Activated CD8-positive, alpha-beta memory T cell treated with anti-CD3 and anti-CD28 coated beads, Interleukin-2, amount 50 U/mL, for 24 hours (primary cell): ENCODE data around the gene ZKSCAN7.
"Not testable (repeated sequence)": the region's sequence is repeated elsewhere in the genome, so short reads cannot be mapped to it uniquely, and the experiment has no call there.

Experiments used
- DNase-seq: peaks from one replicate; pipeline ENCODE4 v3.0.0-alpha.2; 2020; ENCODE audit errors: extremely low read depth

Gene ZKSCAN7

DNA sequence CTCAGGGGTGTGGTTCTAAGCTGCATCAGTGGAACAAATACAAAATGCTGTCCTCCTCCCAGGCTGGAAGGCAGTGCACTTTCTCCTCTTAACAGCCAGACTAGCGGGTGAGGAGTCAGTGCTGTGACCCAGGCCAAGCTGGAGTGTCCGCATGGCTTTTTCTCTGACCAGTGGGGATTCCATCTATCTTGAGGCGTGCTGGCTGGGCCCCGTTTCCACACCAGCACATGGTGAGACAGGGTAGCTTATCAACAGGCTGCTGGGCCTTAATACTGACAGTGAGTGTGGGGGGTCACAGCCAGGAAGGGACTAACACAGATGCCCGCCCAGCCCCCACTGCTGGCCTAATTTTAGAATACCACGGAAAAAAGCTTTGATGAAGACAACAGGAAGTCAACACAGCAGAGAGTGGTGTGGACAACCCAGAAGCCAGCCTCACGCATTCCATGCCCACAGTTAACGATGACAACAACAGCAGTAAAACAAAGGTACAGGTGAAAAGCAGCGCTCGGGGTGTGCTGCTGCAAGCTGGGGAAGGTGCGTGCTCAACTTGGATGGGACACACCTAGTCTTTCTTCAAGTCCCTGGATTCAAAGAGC, 22.5 kb downstream of the ZKSCAN7 start:
- not testable (repeated sequence) for DNase-seq

DNA sequence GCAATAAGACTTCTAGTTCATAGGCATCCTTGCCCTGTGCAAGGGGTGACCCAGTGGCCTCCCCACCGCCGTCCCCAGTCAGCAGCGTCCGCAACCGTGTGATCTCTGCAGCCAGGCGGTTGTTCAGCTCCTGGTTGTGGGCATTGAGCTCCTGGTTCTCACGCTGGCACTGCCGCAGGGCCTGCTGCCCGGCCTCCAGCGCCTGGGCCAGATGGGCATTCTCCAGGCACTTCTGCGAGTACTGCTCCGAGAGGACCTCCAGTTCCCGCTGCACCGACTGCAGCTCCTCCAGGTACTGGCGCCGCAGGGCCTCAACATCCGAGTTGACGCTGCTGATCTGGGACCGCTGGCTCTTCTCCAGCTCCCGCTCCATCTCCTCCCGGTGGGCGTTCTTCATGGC, 23.3 kb downstream of the ZKSCAN7 start:
- not testable (repeated sequence) for DNase-seq

DNA sequence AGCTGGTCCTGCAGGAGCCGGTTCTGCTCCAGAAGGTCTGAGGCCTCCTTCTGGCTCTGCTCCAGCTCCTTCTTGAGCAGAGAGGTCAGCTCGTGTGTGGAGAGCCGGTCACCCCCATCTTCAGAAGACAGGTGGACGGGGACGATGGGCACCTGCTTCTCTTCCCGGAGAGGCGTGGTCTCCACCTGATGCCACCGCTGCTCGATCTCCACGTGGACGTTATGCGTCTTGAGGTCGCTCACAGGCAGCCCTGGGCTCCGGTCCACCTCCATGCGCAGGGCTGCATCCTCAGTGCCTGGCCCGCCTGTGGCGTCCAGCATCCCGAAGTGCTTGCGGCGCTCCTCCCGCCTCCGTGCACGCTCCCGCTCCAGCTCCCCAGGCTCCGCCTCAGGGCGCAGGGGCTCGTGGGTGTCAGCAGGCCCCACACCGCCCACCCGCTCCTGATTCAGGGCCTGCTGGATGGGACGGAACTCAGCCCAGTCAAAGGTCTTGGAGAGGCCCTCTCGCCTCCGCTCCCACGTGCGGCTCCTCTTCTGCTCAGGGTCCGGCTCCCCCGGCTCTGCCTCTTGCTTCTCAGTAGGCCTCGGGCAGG, 24.0 kb downstream of the ZKSCAN7 start:
- not testable (repeated sequence) for DNase-seq

DNA sequence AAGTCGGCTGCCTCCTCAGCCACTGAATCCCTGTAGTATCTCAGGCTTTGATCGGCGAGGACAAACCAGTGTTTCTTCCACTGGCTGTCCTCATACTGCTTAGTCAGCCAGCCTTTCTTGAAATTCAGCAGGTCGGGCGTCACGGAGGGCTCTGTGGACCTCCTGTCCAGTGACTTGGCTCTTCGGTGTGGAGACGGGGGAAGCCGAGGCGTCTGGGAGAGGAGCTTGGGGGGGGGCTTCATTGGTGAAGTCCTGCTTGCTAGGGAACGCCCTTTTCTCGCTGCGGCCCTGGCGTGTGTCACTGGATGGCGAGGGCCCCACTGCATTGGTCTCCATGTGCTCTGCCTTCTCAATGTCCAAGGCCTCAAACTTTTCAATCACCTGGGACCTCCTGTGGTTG, 24.8 kb downstream of the ZKSCAN7 start:
- not testable (repeated sequence) for DNase-seq

DNA sequence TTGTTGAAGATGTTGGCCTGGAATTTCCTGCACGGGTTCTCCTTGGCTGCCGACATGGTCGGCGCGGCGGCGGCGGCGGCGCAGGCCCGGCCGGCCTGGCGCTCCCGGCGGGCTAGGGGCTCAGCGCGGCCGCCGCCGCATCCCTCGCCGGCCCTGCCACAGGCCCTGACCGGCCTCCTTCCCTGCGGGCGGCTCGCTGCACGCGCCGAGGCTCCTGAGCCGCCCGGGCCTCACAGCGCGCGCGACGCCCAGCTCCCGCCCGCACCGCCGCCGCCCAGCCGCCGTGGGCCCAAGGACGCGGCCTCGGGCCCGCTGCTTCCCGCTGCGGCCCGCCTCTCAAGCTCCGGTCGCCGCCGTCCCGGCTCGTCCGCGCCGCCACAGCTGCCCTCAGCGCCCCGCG, 26.0 kb downstream of the ZKSCAN7 start:
- DNase-seq: not testable (repeated sequence)

DNA sequence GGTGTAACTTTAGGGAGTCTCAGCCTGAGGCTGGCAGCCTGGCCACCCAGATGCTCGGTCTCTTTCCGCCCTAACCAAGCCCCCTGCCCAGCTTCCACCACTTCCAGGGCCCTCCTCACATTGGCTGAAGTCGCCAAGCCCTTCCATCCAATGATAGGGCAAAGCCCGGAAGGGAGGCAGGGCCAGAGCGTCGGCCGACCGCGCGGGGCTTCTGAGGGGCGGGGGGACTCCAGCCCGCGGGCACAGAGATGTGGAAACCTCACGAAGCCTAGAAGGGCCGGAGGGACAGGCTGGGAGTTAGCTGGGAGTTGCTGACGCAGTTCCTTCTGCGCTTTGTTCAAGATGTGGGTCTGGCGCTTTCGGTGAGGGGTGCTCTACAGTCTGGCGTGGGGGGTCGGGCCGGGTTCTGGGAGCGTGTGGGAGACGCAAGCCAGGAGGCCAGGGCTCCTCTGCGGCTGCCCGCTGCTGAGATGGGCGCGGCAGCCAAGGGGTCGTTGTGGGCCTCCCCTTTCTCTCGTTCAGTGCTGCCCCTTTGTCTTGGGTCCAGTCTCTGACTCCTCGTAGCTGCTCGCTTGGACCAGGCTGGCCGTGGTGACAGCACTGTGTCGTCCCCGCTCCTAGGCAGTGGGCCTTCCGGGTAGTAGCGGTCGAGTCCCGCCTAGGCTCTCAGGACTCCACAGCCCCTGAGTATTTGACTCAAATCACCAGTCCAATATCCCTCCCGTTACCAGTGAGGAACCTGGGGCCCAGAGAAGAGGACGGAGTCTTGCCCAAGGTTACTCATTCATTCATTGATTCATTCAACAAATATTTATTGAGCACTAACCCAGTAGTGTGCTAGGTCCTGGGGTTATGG, 29.9 kb downstream of the ZKSCAN7 start, which contains the start of gene ZNF660:
Gene ZNF660 (plus strand): TSS at position 319 of the 856 bp plus-strand sequence. CDS start 9,230 bp downstream, outside the sequence.
- no peak for DNase-seq

DNA sequence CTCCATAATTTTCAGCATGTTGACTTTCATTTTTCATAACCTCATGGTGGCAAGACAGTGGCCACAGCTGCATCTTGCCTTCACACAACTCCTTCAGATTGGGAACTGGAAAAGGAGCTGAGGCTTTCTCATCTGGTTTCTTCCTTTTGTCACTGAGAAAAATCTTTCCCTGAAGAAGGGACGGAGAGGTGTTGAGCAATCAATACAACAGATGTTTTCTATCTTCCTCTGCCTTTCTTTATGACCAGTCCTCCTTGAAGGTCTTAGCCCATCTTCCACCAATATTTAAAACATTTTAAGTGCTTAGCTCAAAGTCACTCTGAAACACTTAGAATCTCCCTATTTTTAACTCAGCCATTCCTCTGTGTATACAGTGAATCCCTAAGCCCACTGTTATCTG, 41.6 kb downstream of the ZKSCAN7 start:
- no peak for DNase-seq

DNA sequence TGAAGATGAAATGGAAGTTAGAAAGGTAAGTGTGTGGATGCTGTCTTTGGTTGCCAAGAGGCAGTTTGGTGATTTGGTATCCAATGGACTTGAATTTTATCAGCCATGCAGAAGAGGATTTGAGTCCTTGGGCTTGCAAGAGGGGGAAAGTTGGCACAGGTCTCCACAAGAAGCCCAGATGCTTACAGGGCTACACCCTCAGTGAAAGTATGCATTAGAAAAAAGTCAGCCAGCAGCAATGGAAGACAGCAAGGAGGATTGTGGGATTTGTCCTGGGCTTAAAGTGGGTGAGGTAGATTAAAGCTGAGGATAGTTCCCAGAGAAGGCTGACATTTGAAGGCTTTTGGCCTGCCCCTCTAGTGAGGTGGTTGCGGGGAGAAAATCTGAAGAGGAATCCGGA, 46.8 kb downstream of the ZKSCAN7 start:
- no peak for DNase-seq

DNA sequence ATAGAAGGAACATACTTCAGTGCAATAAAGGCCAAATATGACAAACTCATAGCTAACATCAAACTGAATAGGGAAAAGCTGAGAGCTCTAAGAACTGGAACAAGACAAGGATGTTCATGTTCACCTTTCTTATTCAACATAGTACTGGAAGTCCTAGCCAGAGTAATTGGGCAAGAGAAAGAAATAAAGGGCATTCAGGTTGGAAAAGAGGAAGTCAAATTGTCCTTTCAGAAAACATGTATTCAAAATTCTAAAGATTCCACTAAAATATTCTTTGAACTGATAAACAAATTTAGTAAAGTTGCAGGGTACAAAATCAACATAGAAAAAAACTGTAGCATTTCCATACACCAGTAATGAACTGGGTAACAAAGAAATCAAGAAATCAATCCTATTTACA, 57.7 kb downstream of the ZKSCAN7 start:
- DNase-seq: no peak
